Transverse colon (tissue), 4 donors: ENCODE data around the gene DDX51.

Experiments
- POLR2A ChIP-seq: fragments of 450-650 bp; IDR thresholded peaks from one replicate; pipeline ENCODE4 v1.6.1; 2016; ENCODE audit warnings: antibody characterized with exemption, mild to moderate bottlenecking, moderate library complexity
- POLR2AphosphoS5 ChIP-seq, 3 donors: sonication (generic); formaldehyde crosslinking; IDR thresholded peaks; one replicate each; pipeline ENCODE4 v1.6.1; 2016; ENCODE audit warnings: antibody characterized with exemption in 3 of 3
- TF ChIP-seq, protein P1 (sequence below), 5 experiments: fragments of 200-600 bp in 3 of 5; fragments of 450-650 bp in 2 of 5; sonication (generic) in 3 of 5; IDR thresholded peaks; 1 replicate in 2 of 5; 2 replicates in 3 of 5; pipeline ENCODE4 v1.5.1; 2016 to 2017; ENCODE audit warnings: antibody characterized with exemption in 5 of 5, inconsistent platforms in 3 of 5, mild to moderate bottlenecking in 2 of 5, moderate library complexity in 1 of 5

GRCh38 chr12:132140501-132140900, 3.6 kb downstream of the DDX51 start:
- TF ChIP-seq, protein P1, sequence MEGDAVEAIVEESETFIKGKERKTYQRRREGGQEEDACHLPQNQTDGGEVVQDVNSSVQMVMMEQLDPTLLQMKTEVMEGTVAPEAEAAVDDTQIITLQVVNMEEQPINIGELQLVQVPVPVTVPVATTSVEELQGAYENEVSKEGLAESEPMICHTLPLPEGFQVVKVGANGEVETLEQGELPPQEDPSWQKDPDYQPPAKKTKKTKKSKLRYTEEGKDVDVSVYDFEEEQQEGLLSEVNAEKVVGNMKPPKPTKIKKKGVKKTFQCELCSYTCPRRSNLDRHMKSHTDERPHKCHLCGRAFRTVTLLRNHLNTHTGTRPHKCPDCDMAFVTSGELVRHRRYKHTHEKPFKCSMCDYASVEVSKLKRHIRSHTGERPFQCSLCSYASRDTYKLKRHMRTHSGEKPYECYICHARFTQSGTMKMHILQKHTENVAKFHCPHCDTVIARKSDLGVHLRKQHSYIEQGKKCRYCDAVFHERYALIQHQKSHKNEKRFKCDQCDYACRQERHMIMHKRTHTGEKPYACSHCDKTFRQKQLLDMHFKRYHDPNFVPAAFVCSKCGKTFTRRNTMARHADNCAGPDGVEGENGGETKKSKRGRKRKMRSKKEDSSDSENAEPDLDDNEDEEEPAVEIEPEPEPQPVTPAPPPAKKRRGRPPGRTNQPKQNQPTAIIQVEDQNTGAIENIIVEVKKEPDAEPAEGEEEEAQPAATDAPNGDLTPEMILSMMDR (IDR thresholded peaks at IDR 0.05) = no peak
- no peak for TF ChIP-seq POLR2A
- no peak for TF ChIP-seq POLR2AphosphoS5 (IDR thresholded peaks at IDR 0.05)
